IPS-15b (cell line): ENCODE results near the gene MRPL34.
A peak's percentile ranks its signal among the peaks of the same experiment; 100 is the strongest.

ENCODE experiments used
- H3K27me3 ChIP-seq: one replicate; pipeline ENCODE4 v1.6.1; 2013; ENCODE audit warnings: low read length; ENCODE audit not compliant: control insufficient read depth, insufficient read depth
- H3K36me3 ChIP-seq: one replicate; pipeline ENCODE4 v1.6.1; 2013; ENCODE audit warnings: low read length; ENCODE audit not compliant: control insufficient read depth, insufficient read depth
- H3K4me1 ChIP-seq: one replicate; pipeline ENCODE4 v1.6.1; 2013; ENCODE audit warnings: mild to moderate bottlenecking, low read length; ENCODE audit not compliant: control insufficient read depth, insufficient read depth
- H3K4me3 ChIP-seq: one replicate; pipeline ENCODE4 v1.5.1; 2013; ENCODE audit warnings: low read depth, low read length
- H3K9ac ChIP-seq: one replicate; pipeline ENCODE4 v1.6.1; 2013; ENCODE audit warnings: low read depth, mild to moderate bottlenecking, low read length
- H3K9me3 ChIP-seq: one replicate; pipeline ENCODE4 v1.6.1; 2013; ENCODE audit warnings: mild to moderate bottlenecking, low read length; ENCODE audit not compliant: control insufficient read depth, insufficient read depth

The MRPL34 gene

GRCh38 chr19:17327068-17327653, 21.5 kb downstream of the MRPL34 start:
- H3K4me1 ChIP-seq = no peaks in the 10 kb centered on the region
- peak overlapping the region; percentile 65 for H3K4me3 ChIP-seq
- no peaks in the 10 kb centered on the region for H3K9me3 ChIP-seq
- H3K27me3 ChIP-seq = peaks cover 12% of the 10 kb centered on the region
- peak overlapping the region; percentile 56 for H3K9ac ChIP-seq
- peaks cover 9% of the 10 kb centered on the region for H3K36me3 ChIP-seq

- no peaks in the 10 kb centered on the region for H3K9me3 ChIP-seq
- H3K9ac ChIP-seq = peak overlapping the region; percentile 70
- H3K27me3 ChIP-seq = peaks cover 12% of the 10 kb centered on the region
- H3K36me3 ChIP-seq = peaks cover 9% of the 10 kb centered on the region
- peak overlapping the region; percentile 65 for H3K4me3 ChIP-seq
- no peaks in the 10 kb centered on the region for H3K4me1 ChIP-seq
These were observed 22.2 kb downstream of the MRPL34 start for GRCh38 chr19:17327654-17328516.

- peak overlapping the region; percentile 65 for H3K4me3 ChIP-seq
- peaks cover 12% of the 10 kb centered on the region for H3K27me3 ChIP-seq
- H3K4me1 ChIP-seq = no peaks in the 10 kb centered on the region
- H3K36me3 ChIP-seq = peaks cover 13% of the 10 kb centered on the region
- peak overlapping the region; percentile 70 for H3K9ac ChIP-seq
- H3K9me3 ChIP-seq = no peaks in the 10 kb centered on the region
These were observed 23.1 kb downstream of the MRPL34 start for GRCh38 chr19:17328517-17329365.

DNA sequence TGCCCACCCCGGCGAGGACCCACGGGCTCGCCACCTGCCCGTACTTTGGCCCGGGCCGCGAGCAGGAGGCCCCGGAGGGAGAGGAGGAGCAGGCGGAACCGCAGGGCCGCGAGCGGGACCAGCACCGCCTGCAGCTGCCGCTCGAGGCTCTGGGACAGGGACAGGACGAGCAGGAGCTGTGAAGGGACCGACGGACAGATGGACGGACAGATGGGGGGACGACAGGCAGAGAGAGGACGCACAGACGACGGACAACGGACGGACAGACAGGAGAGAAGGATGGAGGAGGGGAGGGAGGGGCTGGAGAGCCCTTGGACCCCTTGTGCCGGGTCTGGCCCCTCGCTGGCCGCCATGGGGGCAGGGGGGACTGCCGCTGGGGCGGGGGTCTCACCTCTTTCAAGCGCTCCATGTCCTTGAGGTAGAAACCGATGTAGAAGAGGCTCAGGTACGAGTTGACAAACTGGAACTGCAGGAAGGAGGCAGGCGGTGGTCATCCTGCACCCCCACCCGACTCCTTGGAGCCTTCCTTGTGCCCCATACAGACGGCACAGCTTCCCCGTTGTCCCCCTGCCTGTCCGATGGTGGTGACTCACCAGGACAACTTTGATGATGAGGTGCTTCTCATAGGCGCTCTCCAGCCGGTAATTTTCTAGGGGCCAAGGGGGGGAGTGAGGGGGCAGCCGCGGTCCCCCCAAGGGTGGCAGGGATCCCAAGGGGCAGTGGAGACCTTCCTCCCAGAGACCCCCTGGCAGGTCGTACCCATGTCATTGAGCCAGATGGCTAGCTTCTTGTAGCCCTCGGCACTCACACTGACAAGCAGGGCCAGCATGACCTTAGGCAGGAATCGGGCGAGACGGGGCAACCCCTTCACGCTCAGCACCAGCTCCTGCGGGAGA, 23.9 kb downstream of the MRPL34 start:
- H3K4me1 ChIP-seq = no peaks in the 10 kb centered on the region
- H3K36me3 ChIP-seq = peaks cover 12% of the 10 kb centered on the region
- H3K9ac ChIP-seq = no peak overlapping the region

GRCh38 chr19:17330262-17331044, 24.8 kb downstream of the MRPL34 start:
- no peaks in the 10 kb centered on the region for H3K9me3 ChIP-seq
- H3K9ac ChIP-seq = no peak overlapping the region
- H3K4me3 ChIP-seq = no peak overlapping the region
- no peaks in the 10 kb centered on the region for H3K4me1 ChIP-seq
- peaks cover 6% of the 10 kb centered on the region for H3K36me3 ChIP-seq
- H3K27me3 ChIP-seq = peaks cover 12% of the 10 kb centered on the region

More for the DNA sequence above, 23.9 kb downstream of the MRPL34 start:
- Histone ChIP-seq H3K27me3 (peaks cover 12% of the 10 kb centered on the region), H3K9me3 (no peaks in the 10 kb centered on the region), H3K4me3 (peak overlapping the region; percentile 13)

DNA sequence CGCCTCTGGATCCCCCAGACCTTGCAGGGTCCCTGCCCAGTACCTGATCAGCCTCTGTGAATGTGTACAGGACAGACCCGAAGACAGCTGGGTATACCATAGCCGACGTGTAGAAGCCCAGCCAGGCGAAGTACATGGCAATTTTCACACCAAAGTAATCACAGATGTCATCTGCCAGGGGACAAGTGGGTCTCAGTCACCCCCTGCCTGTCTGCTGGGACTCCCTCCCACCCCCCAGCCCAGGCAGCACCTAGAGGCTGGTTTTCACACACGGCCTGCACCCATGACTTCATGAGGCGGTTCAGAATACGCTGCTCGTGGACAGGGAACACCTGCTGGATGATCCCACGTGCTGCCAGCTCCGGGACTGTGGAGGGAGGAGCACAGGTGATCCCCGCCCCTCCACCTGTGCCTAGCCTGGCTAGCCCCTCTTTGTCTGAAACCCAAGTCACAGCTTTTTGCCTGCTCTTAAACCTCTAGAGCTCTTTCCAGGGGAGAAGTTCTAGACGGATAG, 25.4 kb downstream of the MRPL34 start:
- no peaks in the 10 kb centered on the region for H3K4me1 ChIP-seq
- H3K36me3 ChIP-seq = peaks cover 6% of the 10 kb centered on the region
- H3K4me3 ChIP-seq = no peak overlapping the region
- no peaks in the 10 kb centered on the region for H3K9me3 ChIP-seq
- H3K27me3 ChIP-seq = peaks cover 12% of the 10 kb centered on the region
- H3K9ac ChIP-seq = no peak overlapping the region

DNA sequence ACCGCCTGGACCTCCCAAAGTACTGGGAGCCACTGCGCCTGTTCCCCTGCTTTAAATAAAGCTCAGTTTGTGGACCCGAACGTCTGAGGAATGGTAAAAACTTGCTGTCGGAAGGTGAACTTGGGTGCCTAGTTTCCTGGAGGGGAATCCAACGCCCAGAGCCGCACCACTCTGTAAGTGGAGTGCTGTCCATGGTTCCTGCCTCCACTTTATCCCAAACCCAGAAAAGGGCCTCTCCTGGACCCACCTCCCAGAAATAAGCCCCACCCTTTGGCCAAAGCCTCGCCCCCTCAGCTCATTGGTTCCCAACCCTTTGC, 26.6 kb downstream of the MRPL34 start:
- no peaks in the 10 kb centered on the region for H3K4me1 ChIP-seq

DNA sequence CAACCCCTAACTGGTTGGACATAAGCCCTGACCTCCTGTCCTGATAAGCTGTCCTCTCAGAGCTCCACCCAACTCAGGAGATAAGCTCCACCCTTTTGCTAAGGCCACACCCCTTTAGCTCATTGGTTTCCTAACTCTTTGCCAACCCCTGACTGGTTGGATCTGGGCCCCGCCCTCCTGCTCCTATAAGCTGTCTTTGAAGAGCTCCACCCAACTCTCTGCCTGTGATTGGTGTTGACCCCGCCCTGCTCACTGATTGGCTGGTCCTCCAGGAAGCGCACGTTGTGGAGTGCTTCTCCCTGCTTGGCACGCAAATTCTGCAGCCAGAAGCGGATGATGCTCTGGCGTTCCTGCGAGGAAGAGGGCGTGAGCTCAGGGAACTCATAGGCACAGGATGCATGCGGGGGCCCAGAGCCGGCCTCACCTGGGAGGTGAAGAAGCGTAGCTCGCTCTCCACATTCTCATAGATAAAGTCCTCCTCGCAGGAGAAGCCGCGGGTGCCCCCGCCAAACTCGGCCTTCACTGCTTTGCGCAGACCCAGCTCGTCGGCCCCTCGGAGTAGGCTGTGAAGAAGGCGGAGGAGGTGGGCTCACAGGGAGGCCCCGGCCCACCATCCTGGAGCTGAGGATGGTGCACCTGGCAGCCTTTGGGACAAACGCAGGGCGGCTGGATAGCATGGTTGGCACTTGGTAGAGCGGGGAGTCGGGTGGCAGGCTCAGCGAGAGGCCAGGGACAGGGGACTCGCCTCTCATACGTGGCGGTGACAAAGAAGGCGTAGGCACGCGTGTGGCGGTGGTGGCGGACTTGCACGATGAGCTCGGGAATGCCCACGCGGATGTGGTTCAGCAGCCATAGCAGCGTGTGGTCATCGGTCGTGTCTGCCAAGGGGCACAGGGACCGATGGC, 27.3 kb downstream of the MRPL34 start:
- Histone ChIP-seq H3K36me3 (peaks cover 3% of the 10 kb centered on the region), H3K4me1 (no peaks in the 10 kb centered on the region), H3K9me3 (no peaks in the 10 kb centered on the region), H3K4me3 (peak overlapping the region; percentile 22), H3K9ac (no peak overlapping the region), H3K27me3 (peaks cover 12% of the 10 kb centered on the region)

More for the DNA sequence above, 26.6 kb downstream of the MRPL34 start:
- no peak overlapping the region for H3K4me3 ChIP-seq
- H3K27me3 ChIP-seq = peaks cover 12% of the 10 kb centered on the region
- H3K9ac ChIP-seq = no peak overlapping the region
- no peaks in the 10 kb centered on the region for H3K9me3 ChIP-seq
- peaks cover 5% of the 10 kb centered on the region for H3K36me3 ChIP-seq

- Histone ChIP-seq H3K4me1 (peaks cover 2% of the 10 kb centered on the region), H3K36me3 (peaks cover 7% of the 10 kb centered on the region), H3K4me3 (peak overlapping the region; percentile 78)
These were observed 28.1 kb downstream of the MRPL34 start for GRCh38 chr19:17333611-17334413.

More at GRCh38 chr19:17333611-17334413, 28.1 kb downstream of the MRPL34 start:
- Histone ChIP-seq H3K9ac (no peak overlapping the region), H3K27me3 (peaks cover 12% of the 10 kb centered on the region), H3K9me3 (no peaks in the 10 kb centered on the region)
